ENCODE measurements around the gene PGAP1.
A peak's percentile ranks its signal among the peaks of the same experiment; 100 is the strongest.

PGAP1 gene

DNA sequence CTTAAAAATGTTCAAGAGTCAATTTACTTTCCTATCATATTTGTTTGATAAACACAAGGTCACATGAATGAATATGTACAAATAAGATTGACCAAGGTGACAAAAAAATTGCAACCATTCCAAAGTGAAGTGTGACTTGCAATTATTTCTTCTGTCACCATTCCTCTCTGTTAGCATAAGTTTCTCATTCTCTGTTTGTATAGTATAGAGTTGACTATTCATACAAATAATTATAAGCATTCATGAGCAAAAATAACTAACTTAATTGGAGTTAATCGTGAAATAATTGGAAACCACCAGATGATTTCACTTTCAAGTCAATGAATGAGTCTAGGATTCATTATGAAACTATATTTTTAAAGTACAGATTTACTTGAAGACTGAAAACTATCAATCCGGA lies 42.1 kb downstream of the PGAP1 start:
- DNase-seq (ENCODE audit: low read depth), result no peak

GRCh38 chr2:196876364-196876763 lies 50.1 kb downstream of the PGAP1 start:
- DNase-seq (ENCODE audit: low read depth), result no peak

DNA sequence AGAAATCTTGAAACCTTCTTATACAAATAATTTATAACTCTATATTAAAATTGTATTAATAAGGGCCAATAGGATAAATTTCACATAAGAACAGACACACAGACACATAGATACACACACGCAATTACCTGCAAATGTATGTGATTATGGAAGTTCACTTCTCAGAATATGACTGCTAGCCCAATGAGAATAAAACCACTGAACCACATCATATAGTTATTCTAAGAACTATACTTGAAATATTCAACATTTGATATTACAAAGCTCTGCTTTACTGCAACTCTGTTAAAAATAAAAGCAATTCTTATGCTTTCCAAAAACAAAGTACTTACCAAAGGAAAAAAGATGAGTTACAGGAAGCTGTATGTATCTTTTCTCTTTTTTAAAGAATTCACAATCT lies 51.1 kb downstream of the PGAP1 start:
- no peak for DNase-seq (ENCODE audit: low read depth)

- DNase-seq (ENCODE audit: low read depth), result no peak
These were observed 53.0 kb downstream of the PGAP1 start for GRCh38 chr2:196873511-196873910.

DNA sequence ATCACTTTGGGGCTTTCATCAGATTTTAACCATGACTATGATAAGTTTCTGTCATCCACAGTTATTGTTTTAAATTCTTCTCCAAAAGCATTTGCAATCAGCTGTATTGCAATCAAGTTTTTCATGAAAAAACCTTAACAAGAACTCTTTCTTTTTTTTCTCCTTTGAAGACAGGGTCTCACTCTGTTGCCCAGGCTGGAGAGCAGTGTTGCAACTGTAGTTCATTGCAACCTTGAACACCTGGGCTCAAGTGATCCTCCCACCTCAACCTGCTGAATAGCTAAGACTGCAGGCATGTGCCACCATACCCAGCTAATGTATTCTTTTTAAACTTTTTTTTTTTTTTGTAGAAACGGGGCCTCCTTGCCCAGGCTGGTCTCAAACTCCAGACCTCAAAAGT lies 71.9 kb downstream of the PGAP1 start:
- no peak for DNase-seq (ENCODE audit: low read depth)

DNA sequence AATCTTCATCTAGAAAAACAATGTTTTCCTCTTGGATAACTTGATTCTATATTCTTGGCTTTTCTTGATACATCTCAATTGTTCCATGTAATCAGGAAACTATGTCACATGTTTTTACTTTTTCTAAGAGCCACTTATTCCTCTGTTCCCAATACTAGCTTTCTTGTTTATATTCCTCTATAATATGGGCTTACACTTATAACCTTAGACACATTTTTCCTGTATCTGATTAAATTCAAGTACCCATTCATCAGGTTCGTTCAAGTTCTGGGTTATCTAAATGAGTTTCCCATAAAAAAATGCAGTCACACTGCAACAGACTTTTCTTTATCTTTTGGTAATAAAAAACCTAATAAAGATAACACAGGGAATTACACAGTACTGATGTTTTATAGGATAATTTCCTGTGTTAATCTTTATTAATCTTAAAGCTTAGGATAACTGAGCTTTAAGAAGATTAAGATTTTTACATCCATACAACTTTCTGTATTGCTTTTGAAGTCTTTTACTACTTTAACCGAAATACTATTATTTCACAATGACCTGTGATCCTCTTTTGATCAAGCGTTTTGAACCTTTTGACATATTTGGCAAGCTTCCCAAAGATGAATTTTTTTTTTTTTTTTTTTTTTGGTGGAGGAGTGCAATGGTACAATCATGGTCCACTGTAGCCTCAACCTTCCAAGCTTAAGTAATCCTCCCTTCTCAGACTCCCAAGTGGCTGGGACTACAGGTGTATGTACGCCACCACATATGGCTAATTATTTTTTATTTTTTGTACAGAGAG lies 73.0 kb downstream of the PGAP1 start:
- no peak for DNase-seq (ENCODE audit: low read depth)

DNA sequence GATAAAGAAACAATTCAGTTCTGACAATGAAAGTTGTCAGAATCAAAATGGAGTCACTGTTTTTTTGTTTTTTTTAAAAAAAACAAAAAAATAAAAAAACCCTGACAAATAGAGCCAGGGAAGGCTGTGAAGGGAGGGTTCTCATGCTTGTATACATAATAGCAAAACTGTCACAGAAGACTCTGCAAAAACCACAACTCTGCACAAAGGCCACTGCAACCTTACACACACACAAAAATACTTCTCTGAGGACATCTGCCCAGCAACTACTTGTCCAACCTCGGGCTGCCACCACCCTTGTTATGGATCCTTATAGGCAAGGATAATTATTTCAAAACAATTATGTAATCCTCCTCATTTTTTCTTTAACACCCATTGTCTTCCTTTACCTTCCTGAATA lies 75.4 kb downstream of the PGAP1 start:
- no peak for DNase-seq (ENCODE audit: low read depth)

DNA sequence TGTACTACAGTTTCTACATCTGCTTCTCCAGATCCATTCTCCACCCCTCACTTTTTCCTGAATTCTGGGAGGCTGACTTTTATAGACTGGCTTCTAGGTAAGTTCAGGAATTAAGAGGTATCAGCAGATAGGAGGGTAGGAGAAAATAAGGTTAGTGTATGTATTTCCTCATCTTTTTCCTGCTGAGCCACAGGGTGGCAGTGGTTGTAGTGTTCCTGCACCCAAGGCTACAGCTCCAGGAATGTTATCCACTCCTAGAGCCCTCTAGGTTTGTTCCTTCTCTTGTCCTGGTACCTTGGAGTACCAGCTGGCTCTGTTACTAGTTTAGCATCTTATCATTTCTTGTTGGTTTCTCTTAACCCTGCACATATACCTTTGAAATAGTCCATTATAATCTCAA lies 76.6 kb downstream of the PGAP1 start:
- peak; percentile 8 for DNase-seq (ENCODE audit: low read depth)

DNA sequence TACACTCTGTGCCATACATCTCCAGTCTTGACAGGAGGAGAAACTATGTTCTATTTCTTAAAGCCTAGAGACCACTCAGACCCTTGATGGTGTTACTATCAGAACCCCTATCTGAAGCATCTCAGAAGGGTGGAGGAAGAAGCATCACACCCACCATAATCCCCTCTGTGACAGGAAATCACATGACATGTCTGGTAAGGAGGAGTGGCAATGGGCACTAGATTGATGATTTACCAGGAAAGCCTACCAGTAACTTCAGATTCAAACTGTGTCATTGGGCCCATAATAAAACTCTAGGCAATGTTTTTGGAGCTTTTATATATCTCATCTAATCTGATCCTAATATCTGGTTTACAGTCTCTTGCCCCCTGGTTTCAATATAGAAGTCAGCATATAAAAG lies 80.2 kb downstream of the PGAP1 start:
- DNase-seq (ENCODE audit: low read depth), result no peak

DNA sequence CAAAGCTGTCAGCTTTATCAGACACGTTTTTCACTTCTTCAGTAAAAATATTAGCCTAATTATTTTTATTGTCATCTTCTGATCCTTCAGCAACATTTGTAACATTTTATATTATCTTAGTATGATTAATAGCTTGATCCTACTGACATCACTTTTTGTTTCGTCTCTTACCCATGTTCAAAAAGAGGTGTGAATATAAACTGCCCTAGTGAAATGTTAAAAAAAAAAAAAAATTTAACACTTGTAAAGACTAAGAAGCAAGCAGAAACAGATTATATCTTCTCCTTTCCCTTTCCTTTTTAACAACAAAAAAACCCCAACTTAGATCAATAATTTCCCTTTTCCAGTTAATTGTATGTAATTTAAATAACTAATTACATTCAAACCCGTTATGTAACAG lies 81.1 kb downstream of the PGAP1 start:
- no peak for DNase-seq (ENCODE audit: low read depth)

- DNase-seq (ENCODE audit: low read depth), result no peak
These were observed 86.3 kb downstream of the PGAP1 start for GRCh38 chr2:196840171-196840570.

DNA sequence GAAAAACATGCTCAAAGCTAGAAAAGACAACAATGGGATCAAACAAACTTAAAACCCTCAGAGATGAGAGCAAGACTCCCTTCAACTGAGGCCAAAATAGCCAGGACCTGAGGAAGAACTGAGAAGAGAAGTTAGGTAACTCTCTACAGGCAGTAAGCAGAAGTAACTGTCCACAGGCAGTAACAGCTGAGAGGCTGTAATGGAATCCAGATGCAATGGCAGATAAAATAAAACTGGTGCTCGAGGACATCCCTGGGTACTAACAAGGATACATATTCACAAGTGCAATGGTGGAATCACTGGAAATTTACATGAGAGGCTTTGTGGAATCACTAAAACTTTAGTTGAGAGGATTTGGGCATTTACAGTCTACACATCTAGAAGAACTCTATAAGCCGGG lies 86.9 kb downstream of the PGAP1 start:
- DNase-seq (ENCODE audit: low read depth), result no peak

DNA sequence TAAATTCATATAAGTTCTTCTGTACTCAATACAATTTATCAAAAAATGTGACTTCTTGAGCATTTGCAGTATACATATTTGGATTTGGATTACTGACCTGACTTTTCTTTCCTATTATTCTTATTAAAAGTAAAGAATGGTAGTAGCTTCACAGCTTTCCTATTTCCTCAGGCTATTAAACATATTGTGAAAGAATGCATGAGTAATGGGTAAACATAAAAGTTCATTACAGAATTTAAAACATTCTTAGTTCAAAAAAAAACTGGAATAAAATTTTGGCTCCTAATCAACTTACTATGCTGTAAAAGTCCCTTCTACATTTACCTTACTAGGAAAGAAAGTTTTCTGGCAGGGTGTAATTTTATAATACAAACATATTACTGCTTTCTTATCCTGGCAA lies 90.1 kb downstream of the PGAP1 start:
- DNase-seq (ENCODE audit: low read depth), result peak; percentile 13

DNA sequence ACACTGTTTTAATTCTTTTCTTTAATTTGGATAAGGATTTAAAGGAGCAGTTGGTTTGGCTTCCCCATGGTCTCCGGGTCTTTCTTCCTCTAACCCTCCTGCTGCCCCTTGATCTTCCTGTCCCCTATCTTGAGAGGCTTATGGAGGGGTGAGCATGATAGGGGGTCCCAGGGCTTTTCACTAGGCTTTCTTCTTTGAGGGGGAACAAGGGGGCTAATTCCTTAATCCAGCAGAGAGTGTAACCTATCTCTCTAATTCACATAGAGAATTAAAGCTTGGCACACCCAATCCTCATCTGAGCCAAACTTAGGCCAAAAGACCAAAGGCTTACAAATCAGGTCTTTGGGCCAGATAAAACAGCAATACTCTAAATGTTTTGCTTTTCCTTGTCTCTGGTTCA lies 95.8 kb downstream of the PGAP1 start:
- no peak for DNase-seq (ENCODE audit: low read depth)

- DNase-seq (ENCODE audit: low read depth), result no peak
These were observed 99.2 kb downstream of the PGAP1 start for GRCh38 chr2:196827356-196827755.

DNA sequence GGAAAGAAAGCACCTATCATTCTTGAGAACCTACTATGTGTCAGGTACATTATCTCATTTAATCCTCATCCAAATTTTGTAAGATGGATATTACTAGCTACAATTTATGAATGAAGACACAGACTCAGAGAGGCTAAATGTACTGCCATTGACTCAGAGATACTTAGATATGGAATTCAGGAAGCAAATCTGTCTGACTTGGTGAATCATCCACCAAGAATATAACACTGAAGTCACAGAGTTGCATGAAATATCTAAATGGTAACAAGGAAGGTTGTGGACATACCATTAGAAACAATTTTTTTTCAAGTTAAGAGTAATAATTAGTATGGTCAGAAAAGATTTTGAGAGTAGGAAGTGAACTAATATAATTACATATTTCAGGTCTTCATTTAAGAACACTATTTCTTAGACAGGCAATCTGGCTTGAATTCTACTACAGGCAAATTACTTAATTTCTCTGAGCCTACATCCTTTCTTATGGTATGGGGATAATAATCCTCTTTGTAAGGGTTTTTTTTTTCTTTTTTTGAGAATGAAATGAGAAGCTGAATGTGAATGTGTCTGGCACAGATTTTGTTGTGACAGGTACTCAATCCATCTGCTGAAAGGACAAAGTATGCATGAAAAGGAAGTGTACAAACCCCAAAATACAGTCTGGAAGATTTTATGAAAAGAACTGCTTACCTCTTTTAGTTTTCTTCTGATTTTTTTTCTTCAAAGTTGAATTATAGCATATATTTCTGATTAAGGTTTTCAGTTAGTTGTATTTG lies 102.6 kb downstream of the PGAP1 start:
- peak; percentile 46 for DNase-seq (ENCODE audit: low read depth)

DNA sequence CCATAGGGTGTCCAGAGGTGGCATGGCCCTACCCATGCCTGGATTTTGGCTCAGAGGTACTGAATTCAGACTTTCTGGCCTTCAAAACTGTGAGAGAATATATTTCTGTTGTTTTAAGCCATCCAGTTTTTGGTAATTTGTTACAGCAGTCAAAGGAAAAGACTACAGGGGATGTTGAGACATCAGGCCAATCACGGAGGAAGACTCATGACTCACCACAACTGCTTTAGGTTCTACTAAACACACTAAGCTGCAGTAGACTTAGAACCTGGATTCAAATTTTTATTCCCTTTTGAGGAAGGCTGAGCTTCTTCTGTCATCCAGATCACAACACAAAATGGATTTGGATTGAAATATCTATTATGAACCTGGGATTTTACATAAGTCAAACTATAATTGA lies 105.3 kb downstream of the PGAP1 start:
- no peak for DNase-seq (ENCODE audit: low read depth)

GRCh38 chr2:196809260-196809659 lies 117.2 kb downstream of the PGAP1 start, which contains the start of gene C2orf66:
Gene C2orf66 (minus strand): TSS chr2:196809355. CDS start chr2:196809336, 19 bp downstream.
- no peak for DNase-seq (ENCODE audit: low read depth)

DNA sequence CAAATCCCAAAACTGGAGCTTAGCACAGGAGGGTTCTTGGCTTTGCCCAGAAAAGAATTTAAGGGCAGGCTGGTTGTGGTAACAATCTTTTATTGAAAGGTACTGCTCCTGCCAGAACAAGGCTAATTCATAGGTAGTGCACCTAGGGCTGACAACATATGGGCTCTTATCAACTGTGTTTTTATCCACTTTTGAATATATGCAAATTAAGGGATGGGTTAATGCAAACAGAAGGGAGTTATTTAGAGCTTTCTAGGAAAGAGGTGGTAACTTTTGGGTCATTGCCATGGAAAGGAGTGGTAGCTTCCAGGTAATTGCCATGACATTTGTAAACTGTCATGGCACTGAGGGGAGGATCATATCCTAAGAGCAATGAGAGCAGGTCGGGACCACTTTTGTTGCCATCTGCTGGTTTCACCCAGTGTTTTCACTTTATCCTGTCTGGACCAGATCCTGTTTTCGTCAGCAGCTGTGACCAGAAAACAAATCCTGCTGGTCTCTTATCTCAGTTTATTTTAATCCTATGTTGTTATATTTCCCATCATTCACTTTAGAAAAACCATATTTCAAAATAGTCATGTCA lies 118.3 kb downstream of the PGAP1 start:
- no peak for DNase-seq (ENCODE audit: low read depth)

GRCh38 chr2:196804381-196804780 lies 122.1 kb downstream of the PGAP1 start:
- no peak for DNase-seq (ENCODE audit: low read depth)

DNA sequence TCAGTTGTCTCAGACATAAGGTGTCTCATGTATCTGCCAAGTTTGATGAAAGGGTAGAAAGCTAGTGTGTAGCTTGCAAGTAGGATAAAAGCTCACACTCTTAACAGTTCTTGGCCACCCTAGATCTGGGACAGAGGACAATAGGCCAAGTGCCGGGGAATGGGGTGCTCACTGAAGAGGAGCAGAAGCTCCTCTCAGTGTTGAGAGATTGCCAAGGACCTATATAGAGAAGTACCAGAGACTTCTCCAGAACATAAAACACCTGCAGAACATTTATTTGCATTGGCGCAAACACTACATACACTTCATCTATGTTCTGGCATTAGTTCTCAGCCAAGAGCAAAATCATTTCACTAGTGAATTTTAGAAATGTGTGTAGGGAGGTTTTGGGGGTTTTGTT lies 124.1 kb downstream of the PGAP1 start:
- DNase-seq (ENCODE audit: low read depth), result no peak

- DNase-seq (ENCODE audit: low read depth), result no peak
These were observed 124.7 kb downstream of the PGAP1 start for GRCh38 chr2:196801674-196802261.

DNA sequence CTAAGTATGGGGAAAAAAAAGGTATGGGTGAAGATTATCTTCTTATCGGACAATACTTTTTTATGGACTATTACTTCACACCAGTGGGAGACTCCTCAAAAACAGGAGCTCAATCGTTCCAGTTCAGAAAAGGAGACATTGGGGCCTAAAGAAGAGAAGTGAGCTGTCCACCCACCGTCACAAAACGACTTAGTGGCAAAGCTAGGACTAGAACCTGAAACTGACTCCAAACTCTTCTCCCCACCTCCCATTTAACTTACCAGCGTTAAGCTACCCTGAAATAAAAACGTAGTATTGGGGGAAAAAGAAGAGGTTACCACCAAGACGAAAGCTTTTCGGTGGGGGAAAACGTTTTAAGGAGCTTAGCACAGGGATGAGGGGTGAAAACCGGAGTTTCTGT lies 127.5 kb downstream of the PGAP1 start:
- no peak for DNase-seq (ENCODE audit: low read depth)

Measured in GM04504 (cell line).